BJ (cell line): Measurements from ENCODE around the gene HLA-DQB1. TPM values are rescaled to one million over a fixed set of nuclear protein-coding genes. Genes with fewer than 3 reads are reported as not detected.

ENCODE experiments used
- CTCF ChIA-PET: fragments of 350-600 bp; formaldehyde crosslinking; extraction: SDS; loops from one replicate; lab custom pipeline; 2021; ENCODE audit warnings: antibody characterized with exemption, inconsistent platforms; lab: Yijun Ruan, JAX
- POLR2A ChIA-PET: fragments of 300-600 bp; sonication (Branson Sonifier 250); formaldehyde crosslinking; extraction: SDS; loops from one replicate; lab custom pipeline; 2021; ENCODE audit warnings: antibody characterized with exemption; lab: Charles Lee
- DNase-seq: peaks from one replicate; pipeline ENCODE4 v3.0.0-alpha.2; 2011; ENCODE audit warnings: low read depth
- H3K27me3 ChIP-seq: 2 replicates; pipeline ENCODE4 v1.6.0; 2011; ENCODE audit warnings: low read length; ENCODE audit not compliant: control insufficient read depth, insufficient read depth
- H3K36me3 ChIP-seq: 2 replicates; pipeline ENCODE4 v1.5.1; 2011; ENCODE audit warnings: low read length; ENCODE audit not compliant: control insufficient read depth, insufficient read depth
- H3K4me3 ChIP-seq: 2 replicates; pipeline ENCODE4 v1.5.1; 2011; ENCODE audit warnings: low read depth, mild to moderate bottlenecking, control low read depth, low read length
- polyA plus RNA-seq: library from polyadenylated mRNA; depleted of rRNA; stranded (reverse); fragments of >200 nt; gene quantifications from 2 replicates; pipeline ENCODE4 v1.2.3, GENCODE V29; 2011; rRNA removed
- TF ChIP-seq, protein P1 (sequence below): IDR thresholded peaks from 2 replicates; pipeline ENCODE4 v1.5.1; 2011; ENCODE audit warnings: low read depth, mild to moderate bottlenecking, control low read depth, inconsistent platforms, low read length, moderate library complexity; ENCODE audit not compliant: insufficient read depth

The HLA-DQB1 gene
- polyA plus RNA-seq, 1 experiment = not detected

DNA sequence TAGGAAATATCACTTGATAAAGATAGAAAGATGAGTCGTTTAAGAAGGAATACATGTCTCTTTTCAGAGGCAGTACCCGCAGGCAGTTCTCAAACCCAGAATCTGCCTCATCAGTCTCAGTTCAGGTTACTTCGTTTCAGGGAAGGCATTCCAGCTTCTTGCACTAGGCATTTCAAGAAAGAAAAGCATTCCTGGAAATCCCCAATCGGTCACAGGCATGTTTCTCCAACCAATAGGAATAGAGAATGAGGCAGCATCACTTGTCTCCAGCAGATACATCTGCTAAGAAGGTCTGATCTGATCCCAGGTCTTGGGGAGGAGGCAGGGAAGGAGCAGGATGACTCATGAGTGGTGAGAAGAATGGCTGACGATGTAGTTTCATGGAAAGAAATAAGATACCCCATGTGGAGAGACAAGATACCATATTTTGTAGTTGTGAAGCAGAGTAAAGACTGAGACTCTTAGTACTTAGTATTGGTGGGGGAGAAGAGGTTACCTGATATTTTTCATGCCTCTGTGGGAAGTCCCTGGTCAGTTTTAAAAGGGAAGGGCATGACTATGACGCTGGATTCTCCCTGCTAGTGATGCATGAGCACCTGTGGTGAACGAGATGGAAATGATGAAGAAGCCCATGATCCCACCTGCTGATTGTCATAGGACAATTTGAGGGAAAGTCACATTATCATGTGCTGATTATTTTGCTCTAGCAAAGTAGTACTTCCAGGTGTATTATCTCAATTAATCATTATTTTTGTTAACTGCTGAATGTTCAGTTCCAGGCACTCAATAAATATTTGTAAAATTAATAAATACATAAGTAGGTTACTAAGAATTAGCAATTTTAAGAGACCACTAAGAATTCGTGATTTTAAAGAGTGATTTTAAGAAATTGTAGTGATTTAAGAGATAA is 56.5 kb downstream of the HLA-DQB1 start:
- TF ChIP-seq, protein P1, sequence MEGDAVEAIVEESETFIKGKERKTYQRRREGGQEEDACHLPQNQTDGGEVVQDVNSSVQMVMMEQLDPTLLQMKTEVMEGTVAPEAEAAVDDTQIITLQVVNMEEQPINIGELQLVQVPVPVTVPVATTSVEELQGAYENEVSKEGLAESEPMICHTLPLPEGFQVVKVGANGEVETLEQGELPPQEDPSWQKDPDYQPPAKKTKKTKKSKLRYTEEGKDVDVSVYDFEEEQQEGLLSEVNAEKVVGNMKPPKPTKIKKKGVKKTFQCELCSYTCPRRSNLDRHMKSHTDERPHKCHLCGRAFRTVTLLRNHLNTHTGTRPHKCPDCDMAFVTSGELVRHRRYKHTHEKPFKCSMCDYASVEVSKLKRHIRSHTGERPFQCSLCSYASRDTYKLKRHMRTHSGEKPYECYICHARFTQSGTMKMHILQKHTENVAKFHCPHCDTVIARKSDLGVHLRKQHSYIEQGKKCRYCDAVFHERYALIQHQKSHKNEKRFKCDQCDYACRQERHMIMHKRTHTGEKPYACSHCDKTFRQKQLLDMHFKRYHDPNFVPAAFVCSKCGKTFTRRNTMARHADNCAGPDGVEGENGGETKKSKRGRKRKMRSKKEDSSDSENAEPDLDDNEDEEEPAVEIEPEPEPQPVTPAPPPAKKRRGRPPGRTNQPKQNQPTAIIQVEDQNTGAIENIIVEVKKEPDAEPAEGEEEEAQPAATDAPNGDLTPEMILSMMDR = no peak
- POLR2A ChIA-PET = no interaction called here
- CTCF ChIA-PET = no interaction called here

More for the DNA sequence above, 56.5 kb downstream of the HLA-DQB1 start:
- H3K36me3 ChIP-seq = no peaks in the 10 kb centered on the region
- no peaks in the 10 kb centered on the region for H3K27me3 ChIP-seq
- DNase-seq = peak; percentile 43
- H3K4me3 ChIP-seq = no peak overlapping the region

Other genes starting within 250 kb of the HLA-DQB1 start
- not detected in 2 replicates for gene HLA-DRA, start 226.8 kb downstream of the HLA-DQB1 start, polyA plus RNA-seq
- gene HLA-DRB5, start 136.4 kb downstream of the HLA-DQB1 start, polyA plus RNA-seq = not detected in 2 replicates
- not detected in 2 replicates for gene HLA-DRB1, start 76.8 kb downstream of the HLA-DQB1 start, polyA plus RNA-seq
- gene HLA-DQA1, start 29.3 kb downstream of the HLA-DQB1 start, polyA plus RNA-seq = not detected in 2 replicates
- gene HLA-DQA2, start 74.7 kb upstream of the HLA-DQB1 start, polyA plus RNA-seq = not detected in 2 replicates
- gene HLA-DQB2, start 96.9 kb upstream of the HLA-DQB1 start, polyA plus RNA-seq = not detected in 2 replicates
- 0.12 and 0.16 TPM in 2 replicates for gene HLA-DOB, start 150.3 kb upstream of the HLA-DQB1 start, polyA plus RNA-seq
- gene TAP2, start 172.1 kb upstream of the HLA-DQB1 start, polyA plus RNA-seq = 18.0 and 25.4 TPM in 2 replicates
- 56.7 and 79.6 TPM in 2 replicates for gene PSMB8, start 177.4 kb upstream of the HLA-DQB1 start, polyA plus RNA-seq
- 58.4 and 80.4 TPM in 2 replicates for gene TAP1, start 187.0 kb upstream of the HLA-DQB1 start, polyA plus RNA-seq
- gene PSMB9, start 187.5 kb upstream of the HLA-DQB1 start, polyA plus RNA-seq = 37.9 and 44.7 TPM in 2 replicates